Karpas-422 (cell line): Measurements from ENCODE around the gene LCE7A. TPM values are rescaled to one million over a fixed set of nuclear protein-coding genes. Genes with fewer than 3 reads are reported as not detected.

Experiments
- DNase-seq: peaks from one replicate; pipeline ENCODE4 v3.0.0-alpha.2; 2015
- H2AFZ ChIP-seq: fragments of 200-600 bp; sonication (generic); 2 replicates; pipeline ENCODE4 v1.6.1; 2014; ENCODE audit warnings: antibody characterized with exemption, low read length, mixed read lengths
- H3K27ac ChIP-seq: fragments of 200-600 bp; sonication (generic); 2 replicates; pipeline ENCODE4 v1.5.1; 2014; ENCODE audit warnings: mild to moderate bottlenecking, low read length, moderate library complexity
- H3K27me3 ChIP-seq: fragments of 200-600 bp; sonication (generic); 2 replicates; pipeline ENCODE4 v1.6.1; 2014; ENCODE audit warnings: low read length, mixed read lengths
- H3K36me3 ChIP-seq: fragments of 200-600 bp; sonication (generic); 2 replicates; pipeline ENCODE4 v1.6.1; 2014; ENCODE audit warnings: low read length, mixed read lengths; ENCODE audit not compliant: insufficient read depth
- H3K4me1 ChIP-seq: fragments of 200-600 bp; sonication (generic); 2 replicates; pipeline ENCODE4 v1.6.1; 2014; ENCODE audit warnings: mild to moderate bottlenecking, low read length, mixed read lengths
- H3K4me2 ChIP-seq: fragments of 200-600 bp; sonication (generic); 2 replicates; pipeline ENCODE4 v1.6.1; 2014; ENCODE audit warnings: low read length, low read depth, mild to moderate bottlenecking; ENCODE audit not compliant: poor library complexity, severe bottlenecking
- H3K4me3 ChIP-seq: fragments of 200-600 bp; sonication (generic); 2 replicates; pipeline ENCODE4 v1.5.1; 2014; ENCODE audit warnings: mild to moderate bottlenecking, antibody characterized with exemption, low read length, mixed read lengths
- H3K79me2 ChIP-seq: fragments of 200-600 bp; sonication (generic); 2 replicates; pipeline ENCODE4 v1.6.1; 2014; ENCODE audit warnings: mild to moderate bottlenecking, low read length, mixed read lengths
- H3K9ac ChIP-seq: fragments of 200-600 bp; sonication (generic); 2 replicates; pipeline ENCODE4 v1.6.0; 2014; ENCODE audit warnings: low read length
- H3K9me2 ChIP-seq: fragments of 200-600 bp; sonication (generic), shearing (Covaris generic); replicated peaks from 2 replicates; pipeline ENCODE4 v1.6.0; 2014; ENCODE audit warnings: mild to moderate bottlenecking, low read length, moderate library complexity; ENCODE audit not compliant: insufficient read depth
- H3K9me3 ChIP-seq: fragments of 300-700, 200-600 bp; sonication (generic); 2 replicates; pipeline ENCODE4 v1.6.1; 2014; ENCODE audit warnings: low read length, mixed read lengths
- H4K20me1 ChIP-seq: fragments of 200-600 bp; sonication (generic); 2 replicates; pipeline ENCODE4 v1.6.1; 2014; ENCODE audit warnings: mild to moderate bottlenecking, antibody characterized with exemption, low read length, low read depth; ENCODE audit not compliant: insufficient read depth
- total RNA-seq: library from RNA; depleted of rRNA; stranded (reverse); fragments of >200 nt; shearing (Covaris generic); gene quantifications from 2 replicates; pipeline ENCODE4 v1.2.3, GENCODE V29; 2014; ENCODE audit warnings: low replicate concordance

The LCE7A gene
- total RNA-seq, 1 experiment from 2014 or later: not detected

DNA sequence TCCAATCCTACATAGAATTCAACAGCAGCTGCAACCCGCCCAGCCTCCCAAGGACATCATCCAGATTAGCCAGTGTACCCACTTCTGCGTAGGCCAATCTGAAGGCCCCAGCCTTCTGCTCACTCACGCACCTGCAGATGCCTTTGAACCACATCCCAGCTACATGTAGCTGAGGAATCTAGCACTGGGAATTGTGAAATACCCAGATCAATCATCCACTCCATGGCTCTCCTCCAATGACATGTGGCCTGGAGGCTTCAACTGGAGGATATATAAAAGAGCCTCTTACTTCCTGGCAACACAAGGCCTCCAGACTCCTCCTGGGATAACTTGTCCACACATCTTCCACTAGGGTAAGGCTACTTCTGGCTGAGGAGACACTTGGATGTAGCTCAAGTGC, 17.2 kb upstream of the LCE7A start, which contains the start of gene LCE6A:
TSS of gene LCE6A (plus strand) at position 301 of the 400 bp plus-strand sequence. CDS start 665 bp downstream, outside the sequence.
- no peaks in the 10 kb centered on the region for H3K36me3 ChIP-seq
- no peak within 1 kb of the TSS for H3K4me3 ChIP-seq
- no peak within 1 kb of the TSS for H2AFZ ChIP-seq
- no peaks in the 10 kb centered on the region for H3K9me3 ChIP-seq
- H3K9me2 ChIP-seq: no peaks in the 10 kb centered on the region
- no peaks in the 10 kb centered on the region for H3K27me3 ChIP-seq
- no peaks in the 10 kb centered on the region for H3K4me1 ChIP-seq
- no peak within 1 kb of the TSS for H3K27ac ChIP-seq
- no peak within 1 kb of the TSS for H3K9ac ChIP-seq
- no peak for DNase-seq
- H3K79me2 ChIP-seq: no peaks in the 10 kb centered on the region
- no peak within 1 kb of the TSS for H3K4me2 ChIP-seq
- H4K20me1 ChIP-seq: no peaks in the 10 kb centered on the region

DNA sequence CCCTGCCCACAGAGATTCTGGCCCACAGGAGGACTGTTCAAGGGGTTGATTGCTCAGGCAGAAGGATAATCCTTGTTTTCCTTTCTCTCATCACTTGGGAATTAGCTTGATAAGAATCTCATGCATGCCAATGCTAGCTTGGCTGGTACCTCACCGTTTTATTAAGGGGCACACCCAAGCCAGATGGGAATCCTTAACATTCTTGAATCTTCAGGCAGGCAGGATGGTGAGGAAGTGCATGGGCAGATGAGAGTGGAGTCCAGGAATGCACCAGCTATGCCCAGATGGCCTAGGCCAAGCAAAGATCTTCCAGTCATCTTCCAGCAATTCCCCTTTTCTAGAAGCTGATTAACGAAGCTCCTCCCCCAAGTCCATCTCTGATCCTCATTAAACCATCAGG, 4.1 kb upstream of the LCE7A start:
- Histone ChIP-seq H3K27ac (no peak overlapping the region), H4K20me1 (no peaks in the 10 kb centered on the region)

DNA sequence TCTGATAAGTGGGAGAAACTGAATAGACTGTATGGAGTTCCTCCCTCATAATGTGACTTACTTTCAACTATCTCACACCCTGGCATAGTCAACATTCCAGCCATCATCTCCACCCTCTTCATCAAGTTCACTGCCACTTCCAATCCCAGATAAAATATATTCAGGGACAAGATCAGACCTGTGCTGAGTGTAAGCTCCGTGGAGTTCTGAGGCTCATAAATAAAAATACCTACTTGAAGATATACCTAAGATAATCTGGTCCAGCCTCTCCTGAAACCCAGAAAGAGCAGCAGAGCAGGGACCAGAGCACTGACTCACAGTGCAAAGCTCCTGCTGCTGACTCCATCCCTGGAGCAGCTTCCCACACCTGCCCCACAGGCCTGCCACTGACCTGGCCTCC, 1.7 kb upstream of the LCE7A start:
- H3K4me2 ChIP-seq: no peak overlapping the region
- H3K9me3 ChIP-seq: no peaks in the 10 kb centered on the region
- H3K9ac ChIP-seq: no peak overlapping the region
- no peaks in the 10 kb centered on the region for H3K9me2 ChIP-seq
- no peaks in the 10 kb centered on the region for H4K20me1 ChIP-seq
- H3K36me3 ChIP-seq: no peaks in the 10 kb centered on the region
- no peak for DNase-seq
- no peaks in the 10 kb centered on the region for H3K27me3 ChIP-seq
- no peak overlapping the region for H3K27ac ChIP-seq
- H2AFZ ChIP-seq: no peak overlapping the region
- H3K4me3 ChIP-seq: no peak overlapping the region
- no peaks in the 10 kb centered on the region for H3K79me2 ChIP-seq
- H3K4me1 ChIP-seq: no peaks in the 10 kb centered on the region

More for the DNA sequence above, 4.1 kb upstream of the LCE7A start:
- no peaks in the 10 kb centered on the region for H3K79me2 ChIP-seq
- H3K4me1 ChIP-seq: no peaks in the 10 kb centered on the region
- no peak overlapping the region for H3K4me3 ChIP-seq
- DNase-seq: no peak
- no peak overlapping the region for H3K4me2 ChIP-seq
- H3K27me3 ChIP-seq: no peaks in the 10 kb centered on the region
- no peak overlapping the region for H3K9ac ChIP-seq
- H3K9me3 ChIP-seq: no peaks in the 10 kb centered on the region
- no peaks in the 10 kb centered on the region for H3K9me2 ChIP-seq
- H2AFZ ChIP-seq: no peak overlapping the region
- no peaks in the 10 kb centered on the region for H3K36me3 ChIP-seq

DNA sequence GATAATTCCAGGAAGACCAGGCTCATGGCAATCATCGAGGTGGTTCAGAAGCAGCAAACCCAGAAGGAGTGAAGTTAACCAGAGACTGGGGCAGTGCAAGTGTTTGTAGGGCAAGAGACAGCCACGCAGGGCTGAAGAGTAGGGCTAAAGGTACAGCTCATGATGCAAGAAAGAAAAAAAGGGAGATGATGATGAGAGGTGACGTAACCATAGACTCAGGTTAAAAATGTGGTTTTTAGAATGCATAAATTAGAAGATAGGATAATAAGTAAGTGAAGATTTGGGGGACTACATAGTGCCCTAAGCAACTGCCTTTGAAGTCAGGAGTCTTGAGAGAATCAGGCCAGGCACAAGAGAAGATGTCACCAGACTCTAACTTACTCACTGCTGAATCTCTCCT, 333 bp downstream of the LCE7A start:
- H3K4me3 ChIP-seq: no peak overlapping the region
- H4K20me1 ChIP-seq: no peaks in the 10 kb centered on the region
- no peak for DNase-seq

DNA sequence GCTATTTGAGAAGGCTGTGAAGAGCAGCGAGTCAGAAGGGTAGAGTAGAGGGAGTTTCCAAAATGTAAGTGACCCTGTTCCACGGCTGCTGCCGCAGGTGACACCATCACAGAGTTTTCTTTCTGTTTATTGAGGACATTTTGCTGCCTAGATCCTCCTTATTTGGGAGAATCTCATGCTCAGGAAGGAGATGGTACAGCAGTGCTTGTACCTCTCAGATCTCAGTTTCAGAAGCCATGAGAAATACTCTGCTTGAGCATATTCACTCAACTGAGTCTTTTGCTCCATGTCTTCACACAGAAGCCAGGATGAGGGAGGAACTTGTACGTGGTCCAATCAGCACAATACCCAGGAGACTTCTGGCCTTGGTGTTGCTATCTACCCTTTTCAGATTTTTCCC, 1.6 kb downstream of the LCE7A start:
- Histone ChIP-seq H4K20me1 (no peaks in the 10 kb centered on the region), H3K27me3 (no peaks in the 10 kb centered on the region), H3K79me2 (no peaks in the 10 kb centered on the region), H3K9me3 (no peaks in the 10 kb centered on the region), H3K4me1 (no peaks in the 10 kb centered on the region), H3K27ac (no peak overlapping the region), H3K9ac (no peak overlapping the region), H3K36me3 (no peaks in the 10 kb centered on the region), H3K4me2 (no peak overlapping the region), H3K4me3 (no peak overlapping the region), H2AFZ (no peak overlapping the region), H3K9me2 (no peaks in the 10 kb centered on the region)
- DNase-seq: no peak

More for the DNA sequence above, 333 bp downstream of the LCE7A start:
- Histone ChIP-seq H3K79me2 (no peaks in the 10 kb centered on the region), H3K27ac (no peak overlapping the region), H3K4me1 (no peaks in the 10 kb centered on the region), H2AFZ (no peak overlapping the region), H3K27me3 (no peaks in the 10 kb centered on the region), H3K36me3 (no peaks in the 10 kb centered on the region), H3K9me3 (no peaks in the 10 kb centered on the region), H3K9ac (no peak overlapping the region), H3K9me2 (no peaks in the 10 kb centered on the region), H3K4me2 (no peak overlapping the region)

DNA sequence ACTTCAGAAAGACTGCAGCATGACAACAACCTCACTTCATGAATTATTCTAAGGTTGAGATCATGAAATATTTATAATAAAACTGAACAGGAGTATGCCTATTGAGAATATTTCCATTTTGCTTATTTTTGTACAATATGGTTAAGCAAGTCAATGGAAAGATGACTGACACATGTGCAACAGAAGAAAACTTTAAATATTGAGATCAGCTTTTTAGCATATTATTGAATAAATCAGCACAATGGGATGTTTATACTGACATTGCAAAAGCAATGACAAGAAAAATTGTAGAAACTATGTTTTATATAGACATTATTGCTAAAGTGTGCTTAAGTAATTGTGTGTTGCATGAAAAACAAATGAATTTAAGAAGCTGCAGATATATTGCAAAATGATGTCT, 4.6 kb downstream of the LCE7A start:
- H3K4me2 ChIP-seq: no peak overlapping the region

DNA sequence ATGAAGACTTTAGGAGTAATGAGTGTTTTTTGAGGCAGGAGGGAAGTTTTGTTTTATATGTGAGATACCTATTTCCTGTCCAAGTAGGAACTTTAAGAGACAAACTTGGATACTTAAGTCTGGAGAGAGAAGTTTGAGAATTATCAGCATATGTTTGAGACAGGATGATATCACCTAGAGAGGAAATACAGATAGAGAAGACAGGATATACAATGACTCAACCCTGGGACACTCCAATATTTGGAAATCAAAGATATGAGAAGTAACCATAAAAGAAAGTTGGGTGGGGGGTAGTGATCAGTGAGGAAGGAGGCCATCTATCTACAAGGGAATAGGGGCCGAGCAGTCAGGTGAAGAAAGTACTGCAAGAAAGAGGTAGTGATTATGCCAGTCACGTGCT, 6.5 kb downstream of the LCE7A start:
- DNase-seq: no peak
- Histone ChIP-seq H3K9ac (no peak overlapping the region), H3K4me3 (no peak overlapping the region), H3K4me2 (no peak overlapping the region), H3K27me3 (no peaks in the 10 kb centered on the region), H3K9me2 (no peaks in the 10 kb centered on the region), H2AFZ (no peak overlapping the region), H3K4me1 (no peaks in the 10 kb centered on the region), H3K79me2 (no peaks in the 10 kb centered on the region), H4K20me1 (no peaks in the 10 kb centered on the region), H3K9me3 (no peaks in the 10 kb centered on the region), H3K27ac (no peak overlapping the region), H3K36me3 (no peaks in the 10 kb centered on the region)

More for the DNA sequence above, 4.6 kb downstream of the LCE7A start:
- Histone ChIP-seq H3K9me2 (no peaks in the 10 kb centered on the region), H3K27me3 (no peaks in the 10 kb centered on the region), H3K9me3 (no peaks in the 10 kb centered on the region), H3K27ac (no peak overlapping the region), H3K9ac (no peak overlapping the region), H3K36me3 (no peaks in the 10 kb centered on the region), H2AFZ (no peak overlapping the region), H3K79me2 (no peaks in the 10 kb centered on the region), H3K4me3 (no peak overlapping the region), H4K20me1 (no peaks in the 10 kb centered on the region), H3K4me1 (no peaks in the 10 kb centered on the region)
- no peak for DNase-seq

DNA sequence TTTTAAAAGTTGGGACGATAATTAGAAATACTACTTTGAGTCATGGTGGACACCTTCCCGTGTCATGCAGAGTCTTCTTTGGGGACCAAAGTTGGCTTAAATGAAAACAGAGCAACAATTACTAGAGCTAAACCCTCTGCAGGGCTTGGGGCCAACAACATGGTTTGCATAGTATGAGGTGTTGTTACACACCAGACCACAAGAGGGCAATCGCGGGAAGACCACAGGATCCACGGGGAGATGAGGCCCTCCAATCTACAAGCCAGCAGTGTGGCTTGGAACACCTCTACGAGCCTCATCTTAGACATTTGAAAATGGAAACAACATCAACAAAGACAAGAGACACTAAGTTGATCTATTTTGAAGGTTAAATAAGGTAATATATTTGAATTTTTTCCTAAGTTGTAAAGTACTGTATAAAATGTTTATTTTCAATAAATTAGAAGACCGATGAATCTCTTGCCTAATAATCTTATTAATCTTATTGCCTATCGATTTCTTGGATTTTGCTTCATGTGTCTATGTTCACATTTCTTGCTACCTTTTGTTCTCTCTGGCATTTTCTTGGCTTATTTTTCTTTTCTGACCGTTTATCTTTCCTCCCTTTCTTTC, 10.1 kb downstream of the LCE7A start:
- H2AFZ ChIP-seq: no peak overlapping the region
- no peaks in the 10 kb centered on the region for H3K79me2 ChIP-seq
- no peak overlapping the region for H3K27ac ChIP-seq
- H3K4me2 ChIP-seq: no peak overlapping the region
- H3K27me3 ChIP-seq: no peaks in the 10 kb centered on the region
- no peaks in the 10 kb centered on the region for H3K9me3 ChIP-seq
- peaks cover 5% of the 10 kb centered on the region; the same call in 1 of the 2 replicates for H3K4me1 ChIP-seq
- H4K20me1 ChIP-seq: no peaks in the 10 kb centered on the region
- H3K9me2 ChIP-seq: no peaks in the 10 kb centered on the region
- H3K36me3 ChIP-seq: no peaks in the 10 kb centered on the region
- H3K9ac ChIP-seq: no peak overlapping the region
- peak; percentile 89 for DNase-seq
- H3K4me3 ChIP-seq: no peak overlapping the region
